ENCODE measurements around the gene RILP.

The RILP gene

GRCh38 chr17:1629504-1630310, 20.0 kb downstream of the RILP start:
- POLR2A ChIA-PET: interaction anchor here (1.6 to 3.1 kb wide), 3 partner anchors 11 to 58 kb away, joined by 6 to 18 read pairs (median 7); no protein-coding TSS in a partner anchor
- CTCF ChIA-PET: interaction anchor here (0.6 to 3.4 kb wide), 14 partner anchors 9 to 205 kb away, joined by 3 to 43 read pairs (median 3); partner anchors contain the start of genes INPP5K, PITPNA and SCARF1
- DNase-seq (ENCODE audit: extremely low spot score): peak; percentile 49
- TF ChIP-seq FOXK2 (IDR thresholded peaks at IDR 0.05) (no peak), ELF4 (IDR thresholded peaks at IDR 0.05) (no peak), TARDBP (IDR thresholded peaks at IDR 0.05) (no peak), SP1 (IDR thresholded peaks at IDR 0.05) (no peak), PKNOX1 (IDR thresholded peaks at IDR 0.05) (no peak), FOXM1 (IDR thresholded peaks at IDR 0.05; ENCODE audit: borderline replicate concordance) (no peak), SUZ12 (IDR thresholded peaks at IDR 0.05) (no peak), NFRKB (IDR thresholded peaks at IDR 0.05) (no peak), L3MBTL2 (conservative IDR thresholded peaks at IDR 0.05) (no peak), LEF1 (IDR thresholded peaks at IDR 0.05; ENCODE audit: borderline replicate concordance) (no peak), FOXA1 (IDR thresholded peaks at IDR 0.05) (no peak)

GRCh38 chr17:1628856-1629503, 20.7 kb downstream of the RILP start:
- no peak for TF ChIP-seq TARDBP (IDR thresholded peaks at IDR 0.05)
- peak; percentile 75; the same call in 1 of the 2 replicates for TF ChIP-seq FOXM1 (IDR thresholded peaks at IDR 0.05; ENCODE audit: borderline replicate concordance)
- ChIA-PET POLR2A (interaction anchor here (0.7 to 3.1 kb wide), 6 partner anchors 10 to 113 kb away, joined by 3 to 18 read pairs (median 6); partner anchors contain the start of gene INPP5K), CTCF (interaction anchor here (0.7 to 3.4 kb wide), 4 partner anchors 10 to 205 kb away, joined by 3 to 43 read pairs (median 6); no protein-coding TSS in a partner anchor)

GRCh38 chr17:1627982-1628855, 21.4 kb downstream of the RILP start, which contains the start of gene SLC43A2:
Gene SLC43A2, minus strand, starts transcription at chr17:1628834. Its CDS starts 960 bp downstream, at chr17:1627874.
- TF ChIP-seq PKNOX1 (IDR thresholded peaks at IDR 0.05) (peak; percentile 43; the same call in 1 of the 2 replicates), SP1 (IDR thresholded peaks at IDR 0.05) (no peak), SUZ12 (IDR thresholded peaks at IDR 0.05) (no peak), L3MBTL2 (conservative IDR thresholded peaks at IDR 0.05) (peak; percentile 91)
- CTCF ChIA-PET: interaction anchor here (1.2 to 3.4 kb wide), 3 partner anchors 10 to 54 kb away, joined by 4 to 43 read pairs (median 8); no protein-coding TSS in a partner anchor
- POLR2A ChIA-PET: interaction anchor here (0.7 to 3.1 kb wide), 6 partner anchors 10 to 112 kb away, joined by 3 to 18 read pairs (median 5); partner anchors contain the start of gene INPP5K
- DNase-seq (ENCODE audit: extremely low spot score): peak; percentile 89

More at GRCh38 chr17:1628856-1629503, 20.7 kb downstream of the RILP start:
- DNase-seq (ENCODE audit: extremely low spot score): peak; percentile 95

GRCh38 chr17:1627182-1627981, 22.3 kb downstream of the RILP start:
- TF ChIP-seq NFRKB (IDR thresholded peaks at IDR 0.05): no peak
- TF ChIP-seq LEF1 (IDR thresholded peaks at IDR 0.05; ENCODE audit: borderline replicate concordance): no peak
- no peak for TF ChIP-seq PKNOX1 (IDR thresholded peaks at IDR 0.05)
- no peak for TF ChIP-seq BHLHE40 (IDR thresholded peaks at IDR 0.05; ENCODE audit: borderline replicate concordance)
- no peak for TF ChIP-seq ELF4 (IDR thresholded peaks at IDR 0.05)
- no peak for TF ChIP-seq FOXA1 (IDR thresholded peaks at IDR 0.05)
- no peak for TF ChIP-seq ZNF384 (IDR thresholded peaks at IDR 0.05)
- TF ChIP-seq TARDBP (IDR thresholded peaks at IDR 0.05): no peak
- no peak for TF ChIP-seq SP1 (IDR thresholded peaks at IDR 0.05)
- no peak for TF ChIP-seq ARNT (IDR thresholded peaks at IDR 0.05)
- TF ChIP-seq FOXK2 (IDR thresholded peaks at IDR 0.05): no peak
- no peak for TF ChIP-seq HDGF (IDR thresholded peaks at IDR 0.05; ENCODE audit: borderline replicate concordance)
- TF ChIP-seq L3MBTL2 (conservative IDR thresholded peaks at IDR 0.05): no peak
- no peak for TF ChIP-seq CTBP1 (IDR thresholded peaks at IDR 0.05; ENCODE audit: borderline replicate concordance)
- no peak for TF ChIP-seq FOXM1 (IDR thresholded peaks at IDR 0.05; ENCODE audit: borderline replicate concordance)
- no peak for TF ChIP-seq SUZ12 (IDR thresholded peaks at IDR 0.05)
- no peak for DNase-seq (ENCODE audit: extremely low spot score)
- ChIA-PET CTCF (interaction anchor here (1.2 to 3.4 kb wide), 3 partner anchors 9 to 53 kb away, joined by 4 to 43 read pairs (median 8); no protein-coding TSS in a partner anchor), POLR2A (interaction anchor here (0.5 to 3.1 kb wide), 6 partner anchors 9 to 111 kb away, joined by 3 to 18 read pairs (median 4); partner anchors contain the start of gene INPP5K)

All from HEK293T (cell line).